T-cell (primary cell): ENCODE measurements around the gene MCTP1. TPM values are rescaled to one million over a fixed set of nuclear protein-coding genes. Genes with fewer than 3 reads are reported as not detected.

Source experiments
- ATAC-seq, 4 experiments: fragments of 200-7000 bp in 3 of 4; fragments of 150-1000 bp in 1 of 4; cut with Tn5 transposase; replicated peaks in 1 of 4; 1 replicate in 3 of 4; 2 replicates in 1 of 4; pipeline ENCODE4 v1.10.0; 2021; ENCODE audit warnings: moderate library complexity in 3 of 4, mild to moderate bottlenecking in 2 of 4, moderate number of reproducible peaks in 1 of 4
- CTCF ChIA-PET, 2 donors: fragments of 300-600 bp; sonication (Branson Sonifier 250); formaldehyde crosslinking; loops; one replicate each; lab custom pipeline; 2022; ENCODE audit warnings: antibody characterized with exemption in 2 of 2; lab: Charles Lee
- POLR2A ChIA-PET, 2 donors: fragments of 300-600 bp; sonication (Branson Sonifier 250); formaldehyde crosslinking; loops; one replicate each; lab custom pipeline; 2022; ENCODE audit warnings: antibody characterized with exemption in 2 of 2; lab: Charles Lee
- DNase-seq, 35 experiments: peaks; one replicate each; pipeline versions ENCODE4 v3.0.0 to v3.0.0-alpha.2; 2013 to 2023
- H3K27ac ChIP-seq: one replicate; pipeline ENCODE4 v1.5.1; 2013; ENCODE audit warnings: low read length
- H3K27me3 ChIP-seq, 2 experiments: replicated peaks in 1 of 2; 1 replicate in 1 of 2; 2 replicates in 1 of 2; pipeline versions ENCODE4 v1.6.1 to v1.7.0; 2013; ENCODE audit warnings: low read length in 1 of 2, mixed read lengths in 1 of 2; ENCODE audit not compliant: control insufficient read depth in 2 of 2, insufficient read depth in 2 of 2; ENCODE audit errors: extremely low read depth in 1 of 2
- H3K36me3 ChIP-seq, 2 donors: 1 replicate in 1 of 2; 2 replicates in 1 of 2; pipeline versions ENCODE4 v1.6.1 to v1.7.0; 2013; ENCODE audit warnings: low read length in 1 of 2; ENCODE audit not compliant: control insufficient read depth in 2 of 2, insufficient read depth in 1 of 2; ENCODE audit errors: extremely low read depth in 1 of 2
- H3K4me1 ChIP-seq, 2 experiments: 1 replicate in 1 of 2; 2 replicates in 1 of 2; pipeline versions ENCODE4 v1.6.1 to v1.7.0; 2013; ENCODE audit warnings: low read length in 2 of 2, mixed read lengths in 1 of 2; ENCODE audit not compliant: insufficient read depth in 2 of 2, control insufficient read depth in 1 of 2; ENCODE audit errors: extremely low read depth in 1 of 2
- H3K4me3 ChIP-seq, 2 donors: 1 replicate in 1 of 2; 2 replicates in 1 of 2; pipeline versions ENCODE4 v1.5.1 to v1.7.0; 2013; ENCODE audit warnings: mild to moderate bottlenecking in 2 of 2, low read length in 1 of 2, moderate library complexity in 1 of 2; ENCODE audit not compliant: control insufficient read depth in 1 of 2; ENCODE audit errors: extremely low read depth in 1 of 2
- H3K9me3 ChIP-seq: 2 replicates; pipeline ENCODE4 v1.7.0; 2013
- H3K27ac Mint-ChIP-seq, 2 donors: one replicate each; pipeline ENCODE4 v1.8.0; 2020 to 2021; ENCODE audit warnings: mild to moderate bottlenecking in 2 of 2, mixed read lengths in 2 of 2
- H3K27me3 Mint-ChIP-seq, 2 donors: one replicate each; pipeline ENCODE4 v1.8.0; 2021 to 2022; ENCODE audit warnings: mixed read lengths in 2 of 2
- H3K36me3 Mint-ChIP-seq: one replicate; pipeline ENCODE4 v1.8.0; 2021; ENCODE audit warnings: mixed read lengths
- H3K4me1 Mint-ChIP-seq, 3 donors: one replicate each; pipeline ENCODE4 v1.8.0; 2020 to 2022; ENCODE audit warnings: mixed read lengths in 3 of 3, mild to moderate bottlenecking in 1 of 3
- H3K4me3 Mint-ChIP-seq, 3 donors: one replicate each; pipeline ENCODE4 v1.8.0; 2020 to 2022; ENCODE audit warnings: mild to moderate bottlenecking in 3 of 3, mixed read lengths in 3 of 3, moderate library complexity in 3 of 3
- H3K9me3 Mint-ChIP-seq, 3 donors: one replicate each; pipeline ENCODE4 v1.8.0; 2020 to 2022; ENCODE audit warnings: mixed read lengths in 3 of 3
- WGBS: methylation state at CpG from one replicate; pipeline ENCODE4 v1.1.5; 2013; ENCODE audit warnings: missing lambda C conversion rate; ENCODE audit not compliant: insufficient coverage; 5-methylcytosine and 5-hydroxymethylcytosine counted together
- total RNA-seq, 35 experiments: library from RNA in 6 of 35; stranded (reverse) in 6 of 35; fragments of 120-200 nt in 1 of 35; gene quantifications; one replicate each; pipeline versions ENCODE4 v1.2.1 to v1.2.4 and lab custom pipeline; 2013 to 2026

MCTP1 gene
- total RNA-seq, 5 donors from 2014 or later (not counting 1 experiment from before 2014, with no cell fraction given): 0.21 to 2.9 (median 1.7) TPM; not detected in 1

DNA sequence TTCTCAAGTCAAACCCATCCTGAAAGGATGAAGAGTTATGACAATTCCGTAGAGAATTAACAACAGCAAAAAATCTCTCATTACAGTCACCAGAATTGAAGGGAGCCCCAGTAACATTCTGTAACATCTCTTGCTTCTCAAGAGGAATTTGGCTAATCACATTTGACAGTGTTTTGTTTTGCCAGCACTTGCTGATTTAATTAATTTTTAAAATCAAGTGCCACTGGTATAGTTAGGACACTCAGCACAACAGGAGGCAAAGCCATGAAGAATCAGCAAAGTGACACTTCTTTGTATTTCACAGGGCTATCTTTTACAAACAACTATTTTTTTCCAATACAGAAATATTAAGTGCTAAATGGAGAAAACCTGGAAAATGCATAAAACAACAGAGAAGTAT is 152.8 kb downstream of the MCTP1 start:
- peaks cover 0 to 4% of the 10 kb centered on the region in 2 donors for H3K27me3 Mint-ChIP-seq
- no peaks in the 10 kb centered on the region for H3K36me3 Mint-ChIP-seq
- H3K9me3 Mint-ChIP-seq: peaks cover 0 to 2% (median 0%) of the 10 kb centered on the region in 3 donors
- Histone ChIP-seq H3K9me3 (no peaks in the 10 kb centered on the region), H3K27ac (no peak overlapping the region), H3K27me3 (no peaks in the 10 kb centered on the region), H3K4me1 (no peaks in the 10 kb centered on the region), H3K36me3 (no peaks in the 10 kb centered on the region), H3K4me3 (no peak overlapping the region)
- H3K4me1 Mint-ChIP-seq: no peaks in the 10 kb centered on the region
- no peak overlapping the region for H3K27ac Mint-ChIP-seq
- no peak for DNase-seq
- H3K4me3 Mint-ChIP-seq: no peak overlapping the region
- no peak for ATAC-seq
- ChIA-PET POLR2A (no interaction called here), CTCF (no interaction called here)
- no CpG with 5 or more reads among the region's 1 CpG for WGBS

DNA sequence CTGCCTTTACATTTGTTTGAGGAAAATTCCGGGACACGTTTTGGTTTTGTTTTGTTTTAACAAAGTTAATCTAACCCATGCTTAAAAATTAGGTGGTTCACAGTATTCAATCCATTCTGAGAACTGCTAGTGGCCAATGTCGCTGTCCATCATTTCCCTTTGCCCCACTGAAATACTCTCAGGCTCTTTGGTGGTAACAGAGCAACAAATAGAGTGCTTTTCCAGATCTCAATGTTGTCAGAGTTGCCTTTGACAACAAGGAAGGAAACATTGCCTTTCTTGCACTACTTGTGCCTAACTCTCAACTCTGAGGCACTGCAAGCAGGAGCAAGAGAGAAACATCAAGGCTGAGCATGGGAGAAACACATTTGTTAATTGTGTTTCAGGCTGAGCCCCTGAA is 154.0 kb downstream of the MCTP1 start:
- Histone ChIP-seq H3K4me1 (no peaks in the 10 kb centered on the region), H3K27ac (no peak overlapping the region), H3K4me3 (no peak overlapping the region), H3K36me3 (no peaks in the 10 kb centered on the region), H3K27me3 (no peaks in the 10 kb centered on the region), H3K9me3 (no peaks in the 10 kb centered on the region)
- no peaks in the 10 kb centered on the region for H3K36me3 Mint-ChIP-seq
- POLR2A ChIA-PET: no interaction called here
- H3K4me1 Mint-ChIP-seq: no peaks in the 10 kb centered on the region
- H3K27ac Mint-ChIP-seq: no peak overlapping the region
- peaks cover 0 to 2% (median 0%) of the 10 kb centered on the region in 3 donors for H3K9me3 Mint-ChIP-seq
- CTCF ChIA-PET: no interaction called here
- no peak for ATAC-seq
- peaks cover 0 to 4% of the 10 kb centered on the region in 2 donors for H3K27me3 Mint-ChIP-seq
- DNase-seq: no peak
- WGBS: 71% methylated on average over 1 of the region's 3 CpGs
- H3K4me3 Mint-ChIP-seq: no peak overlapping the region

DNA sequence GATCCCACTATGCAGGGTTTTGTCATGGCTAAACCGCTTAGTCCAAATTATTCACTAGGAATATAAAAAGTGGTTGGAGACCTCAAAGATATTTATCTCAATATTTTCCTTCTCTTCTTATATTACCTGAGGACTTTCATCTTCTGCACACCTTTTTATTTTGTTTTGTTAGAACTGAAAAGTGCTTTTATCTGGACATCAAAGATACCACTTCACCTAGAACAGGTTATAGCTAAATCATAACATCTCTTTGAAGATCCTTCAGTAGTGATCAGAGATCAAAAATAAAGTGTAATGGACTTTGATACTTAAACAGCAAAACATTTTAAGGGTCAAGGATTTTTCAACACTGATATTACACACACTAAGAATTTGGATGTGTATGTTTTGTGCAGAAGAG is 160.2 kb downstream of the MCTP1 start:
- H3K27me3 ChIP-seq: no peaks in the 10 kb centered on the region
- Mint-ChIP-seq H3K9me3 (peaks cover 0 to 3% (median 2%) of the 10 kb centered on the region in 3 donors), H3K27ac (no peak overlapping the region), H3K4me1 (no peaks in the 10 kb centered on the region), H3K36me3 (no peaks in the 10 kb centered on the region), H3K4me3 (no peak overlapping the region), H3K27me3 (no peaks in the 10 kb centered on the region)
- no CpG with 5 or more reads among the region's 1 CpG for WGBS
- ATAC-seq: no peak
- CTCF ChIA-PET: no interaction called here
- no peaks in the 10 kb centered on the region for H3K9me3 ChIP-seq
- no peak for DNase-seq
- H3K27ac ChIP-seq: no peak overlapping the region
- POLR2A ChIA-PET: no interaction called here
- H3K4me3 ChIP-seq: no peak overlapping the region
- no peaks in the 10 kb centered on the region for H3K36me3 ChIP-seq
- no peaks in the 10 kb centered on the region for H3K4me1 ChIP-seq

DNA sequence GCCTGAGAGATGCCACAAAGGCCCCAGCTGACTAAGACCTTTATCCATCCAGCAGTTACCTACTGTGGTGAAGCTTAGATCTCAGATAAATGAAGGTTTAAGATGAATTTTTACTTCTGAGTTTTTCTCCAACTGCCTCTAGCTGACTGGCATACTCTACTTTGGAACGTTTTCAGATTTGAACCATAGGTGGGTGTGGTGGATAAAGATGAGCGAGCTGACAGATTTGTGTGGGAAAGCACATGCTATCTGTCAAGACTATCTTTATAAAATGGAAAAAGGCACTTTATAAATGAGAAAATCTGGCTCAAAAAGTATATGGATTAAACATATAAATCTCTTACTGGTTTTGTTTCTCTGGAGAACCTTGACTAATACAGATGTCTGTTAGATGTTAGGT is 160.8 kb downstream of the MCTP1 start:
- H3K9me3 Mint-ChIP-seq: peaks cover 0 to 5% (median 1%) of the 10 kb centered on the region in 3 donors
- no peak overlapping the region for H3K27ac ChIP-seq
- H3K9me3 ChIP-seq: no peaks in the 10 kb centered on the region
- ATAC-seq (no peak), DNase-seq (no peak)
- H3K4me3 Mint-ChIP-seq: no peak overlapping the region
- H3K36me3 Mint-ChIP-seq: no peaks in the 10 kb centered on the region
- no peaks in the 10 kb centered on the region for H3K4me1 ChIP-seq
- ChIA-PET POLR2A (no interaction called here), CTCF (no interaction called here)
- no peak overlapping the region for H3K27ac Mint-ChIP-seq
- H3K27me3 ChIP-seq: no peaks in the 10 kb centered on the region
- H3K4me1 Mint-ChIP-seq: no peaks in the 10 kb centered on the region
- H3K4me3 ChIP-seq: no peak overlapping the region
- no CpG with 5 or more reads among the region's 2 CpGs for WGBS
- H3K27me3 Mint-ChIP-seq: no peaks in the 10 kb centered on the region
- no peaks in the 10 kb centered on the region for H3K36me3 ChIP-seq

DNA sequence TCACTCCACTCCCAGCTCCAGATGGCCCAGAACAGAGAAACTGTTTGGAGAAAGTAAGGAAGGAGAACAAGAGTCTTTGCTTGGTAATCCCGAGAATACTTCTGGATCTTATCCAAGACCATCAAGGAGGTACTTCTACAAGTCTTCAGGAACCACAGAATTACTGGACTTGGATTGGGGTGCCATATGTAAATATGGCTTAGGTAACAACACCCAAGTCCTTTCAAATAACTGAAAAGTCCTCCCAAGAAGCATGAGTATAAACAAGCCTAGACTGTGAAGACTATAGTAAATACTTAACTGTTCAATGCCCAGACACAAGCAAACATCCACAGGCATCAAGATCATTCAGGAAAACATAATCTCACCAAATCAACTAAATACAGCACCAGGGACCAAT is 170.0 kb downstream of the MCTP1 start:
- ATAC-seq: no peak
- Histone ChIP-seq H3K36me3 (no peaks in the 10 kb centered on the region), H3K27me3 (no peaks in the 10 kb centered on the region), H3K4me1 (no peaks in the 10 kb centered on the region), H3K9me3 (no peaks in the 10 kb centered on the region), H3K4me3 (no peak overlapping the region), H3K27ac (no peak overlapping the region)
- ChIA-PET CTCF (no interaction called here), POLR2A (no interaction called here)
- Mint-ChIP-seq H3K36me3 (no peaks in the 10 kb centered on the region), H3K27ac (no peak overlapping the region), H3K4me1 (no peaks in the 10 kb centered on the region), H3K9me3 (peaks cover 0 to 9% (median 9%) of the 10 kb centered on the region in 3 donors), H3K4me3 (no peak overlapping the region), H3K27me3 (peaks cover 0 to 3% of the 10 kb centered on the region in 2 donors)
- WGBS: no CpG with 5 or more reads among the region's 1 CpG
- no peak for DNase-seq

DNA sequence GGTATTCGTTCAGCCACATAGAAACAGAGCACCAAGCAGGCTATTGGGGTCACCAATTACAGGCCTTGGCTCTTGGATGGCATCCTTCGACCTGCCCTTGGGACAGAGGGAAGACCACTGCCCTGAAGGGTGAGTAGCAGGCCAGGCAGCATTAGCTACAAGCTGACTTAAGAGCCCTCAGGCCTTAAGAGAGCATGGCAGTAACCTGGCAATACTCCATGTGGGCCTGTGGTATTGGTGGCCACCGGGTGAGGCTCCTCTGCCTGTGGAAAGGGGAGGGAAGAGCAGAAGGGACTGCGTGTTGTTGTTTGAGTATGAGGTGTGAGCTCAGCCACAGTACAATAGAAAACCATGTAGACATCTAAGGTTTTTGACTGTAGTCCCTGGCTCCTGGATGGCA is 170.6 kb downstream of the MCTP1 start:
- no peak for ATAC-seq
- POLR2A ChIA-PET: no interaction called here
- H3K36me3 ChIP-seq: no peaks in the 10 kb centered on the region

DNA sequence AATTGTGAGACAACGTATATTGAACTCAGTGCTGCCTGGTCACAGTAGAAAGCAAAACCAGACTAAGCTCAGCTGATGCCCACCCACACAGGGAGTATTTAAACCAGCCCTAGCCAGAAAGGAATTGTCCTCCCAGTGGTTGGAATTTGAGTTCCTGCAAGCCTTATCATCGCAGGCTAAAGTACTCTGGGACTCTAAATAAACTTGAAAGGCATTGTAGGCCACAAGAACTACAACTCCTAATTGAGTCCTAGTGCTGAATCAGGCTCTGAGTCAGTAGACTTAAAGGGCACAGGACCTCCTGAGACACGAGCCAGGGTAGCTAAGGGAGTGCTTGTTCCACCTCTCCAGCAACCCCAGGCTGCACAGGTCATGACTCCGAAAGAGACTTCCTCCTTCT is 171.4 kb downstream of the MCTP1 start:
- H3K36me3 Mint-ChIP-seq: no peaks in the 10 kb centered on the region
- no peak for ATAC-seq
- no peaks in the 10 kb centered on the region for H3K36me3 ChIP-seq
- no peaks in the 10 kb centered on the region for H3K4me1 Mint-ChIP-seq
- CTCF ChIA-PET: no interaction called here
- H3K9me3 ChIP-seq: no peaks in the 10 kb centered on the region
- H3K27me3 ChIP-seq: no peaks in the 10 kb centered on the region
- DNase-seq: no peak
- H3K27ac Mint-ChIP-seq: no peak overlapping the region
- H3K27ac ChIP-seq: no peak overlapping the region
- POLR2A ChIA-PET: no interaction called here
- 50% methylated on average over 1 of the region's 4 CpGs for WGBS
- no peak overlapping the region for H3K4me3 Mint-ChIP-seq
- H3K4me1 ChIP-seq: no peaks in the 10 kb centered on the region
- H3K27me3 Mint-ChIP-seq: peaks cover 0 to 3% of the 10 kb centered on the region in 2 donors
- no peak overlapping the region for H3K4me3 ChIP-seq
- peaks cover 0 to 5% (median 1%) of the 10 kb centered on the region in 3 donors for H3K9me3 Mint-ChIP-seq

More for the DNA sequence above, 170.6 kb downstream of the MCTP1 start:
- H3K4me1 ChIP-seq: no peaks in the 10 kb centered on the region
- no peaks in the 10 kb centered on the region for H3K4me1 Mint-ChIP-seq
- H3K4me3 ChIP-seq: no peak overlapping the region
- no peaks in the 10 kb centered on the region for H3K9me3 ChIP-seq
- H3K4me3 Mint-ChIP-seq: no peak overlapping the region
- 66% methylated on average over 4 of the region's 4 CpGs for WGBS
- no peaks in the 10 kb centered on the region for H3K36me3 Mint-ChIP-seq
- no peaks in the 10 kb centered on the region for H3K27me3 ChIP-seq
- DNase-seq: no peak
- no peak overlapping the region for H3K27ac ChIP-seq
- CTCF ChIA-PET: no interaction called here
- peaks cover 0 to 9% (median 9%) of the 10 kb centered on the region in 3 donors for H3K9me3 Mint-ChIP-seq
- H3K27ac Mint-ChIP-seq: no peak overlapping the region
- H3K27me3 Mint-ChIP-seq: peaks cover 0 to 3% of the 10 kb centered on the region in 2 donors
